HG03342 (cell line): ENCODE measurements around the gene JAK1.
A peak's percentile ranks its signal among the peaks of the same experiment; 100 is the strongest.
"Not testable (repeated sequence)": the region's sequence is repeated elsewhere in the genome, so short reads cannot be mapped to it uniquely, and the experiment has no call there.

ENCODE experiments used
- ATAC-seq: cut with Tn5 transposase; IDR thresholded peaks from one replicate; pipeline ENCODE4 v1.9.1; 2021; ENCODE audit warnings: mild to moderate bottlenecking, moderate library complexity; ENCODE audit not compliant: unreplicated experiment

Gene JAK1

DNA sequence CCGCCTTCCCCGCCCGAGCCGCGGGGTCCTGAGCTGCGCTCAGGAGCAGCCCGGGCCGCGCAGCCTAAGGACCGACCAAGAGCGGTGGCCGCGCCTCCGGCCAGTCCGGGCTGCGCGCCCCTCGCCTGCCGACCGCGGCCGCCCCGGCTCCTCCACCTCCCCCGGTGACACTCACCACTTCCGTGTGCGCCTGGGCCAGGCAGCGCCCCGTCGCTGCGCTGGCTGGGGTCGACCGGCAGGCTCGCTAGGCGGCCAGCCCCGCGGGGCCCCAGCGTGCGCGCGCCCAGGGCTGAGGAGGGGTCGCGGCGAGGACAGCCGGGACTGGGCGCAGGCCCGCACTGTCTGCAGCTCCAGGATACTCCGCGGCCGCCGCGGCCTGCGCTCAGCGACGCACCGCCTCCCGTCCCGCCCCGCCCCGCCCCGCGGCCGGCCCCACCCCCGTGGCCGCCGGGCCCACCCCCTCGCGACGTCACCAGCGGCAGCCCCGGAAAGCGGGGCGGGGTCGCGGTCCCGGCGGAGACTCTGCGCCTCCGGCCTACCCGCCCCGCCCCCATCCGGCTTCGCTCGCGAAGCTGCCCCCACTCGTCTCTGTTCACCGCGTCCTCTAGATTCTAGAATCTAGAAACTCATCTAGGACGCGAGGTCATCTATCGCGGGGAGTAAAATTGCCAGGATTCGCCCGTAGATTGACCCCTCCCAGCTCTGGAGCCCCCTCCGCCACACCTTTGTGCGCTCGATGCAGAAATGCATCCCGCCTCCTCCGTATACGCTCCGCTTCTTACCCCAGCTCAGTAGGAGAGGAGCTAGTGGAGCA, at the start of gene JAK1:
Gene JAK1, minus strand, starts transcription at position 392 of the 814 bp plus-strand sequence. CDS start 80,285 bp downstream, outside the sequence.
- ATAC-seq, result peak; percentile 76

DNA sequence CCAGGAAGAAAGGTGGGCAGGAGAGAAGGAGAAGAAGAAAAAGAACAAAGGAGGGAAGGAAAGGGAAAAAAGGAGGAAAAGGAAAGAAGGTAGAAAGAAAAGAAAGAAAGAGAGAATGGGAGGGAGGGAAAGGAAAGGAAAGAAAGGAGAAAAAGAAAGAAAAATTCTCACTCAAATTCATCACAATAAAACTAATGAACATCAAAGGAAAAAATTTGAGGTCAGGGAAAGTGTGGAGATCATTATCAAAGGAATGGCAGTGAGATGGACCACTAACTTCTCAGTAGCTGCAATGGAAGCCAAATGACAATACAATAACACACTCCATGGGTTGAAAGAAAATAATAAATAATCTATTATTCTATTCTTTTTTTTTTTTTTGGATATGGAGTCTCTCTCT, 48.0 kb upstream of the JAK1 start:
- no peak for ATAC-seq

DNA sequence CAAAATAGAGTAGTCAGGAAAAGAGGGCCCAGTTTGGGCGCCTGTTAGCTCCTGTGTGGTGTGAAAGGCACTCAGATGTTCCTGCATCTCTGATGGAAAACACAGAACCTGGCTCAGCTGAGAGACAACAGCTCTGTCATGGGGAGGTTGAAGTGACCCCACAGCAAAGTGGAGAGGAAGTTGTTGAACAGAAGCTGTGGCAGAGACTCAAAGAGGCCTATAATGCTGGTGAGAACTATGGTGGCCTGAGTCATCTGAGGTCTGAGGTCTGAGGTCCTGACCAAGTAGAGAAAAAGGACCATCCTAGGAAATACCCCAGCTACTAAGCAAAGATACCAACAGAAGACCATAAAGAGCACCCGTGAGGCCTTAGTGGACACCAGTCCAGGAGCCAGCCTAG, 45.6 kb upstream of the JAK1 start:
- no peak for ATAC-seq

DNA sequence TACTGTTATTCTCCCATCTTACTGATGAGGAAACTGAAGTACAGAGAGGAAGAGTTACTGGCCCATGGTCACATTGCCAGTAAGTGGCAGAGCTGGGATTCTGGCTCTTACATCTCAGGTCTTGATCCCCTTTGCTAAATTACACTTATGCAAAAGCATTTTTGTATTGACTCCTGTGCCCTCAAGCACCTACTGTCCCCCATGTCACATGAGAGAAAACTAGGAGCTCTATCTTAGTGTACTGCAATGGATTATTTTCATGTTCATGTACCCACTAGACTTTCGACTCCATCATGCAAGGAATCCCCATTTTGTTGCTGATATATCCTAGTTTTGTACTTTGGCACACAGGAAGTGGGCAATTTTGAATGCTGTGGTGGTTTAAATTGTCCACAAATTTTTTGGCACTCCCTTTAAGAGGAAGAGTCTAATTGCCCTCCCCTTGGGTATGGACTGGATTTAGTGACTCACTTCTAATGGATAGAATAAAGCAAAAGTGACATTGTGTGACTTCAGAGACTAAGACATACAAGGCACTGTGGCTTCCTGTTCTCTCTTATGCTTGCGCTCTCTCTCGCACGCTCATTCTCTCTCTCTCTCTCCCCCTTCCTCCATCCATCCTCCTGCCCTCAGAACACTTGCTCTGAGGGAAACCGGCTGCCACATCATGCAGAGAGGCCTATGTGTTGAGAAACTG, 43.5 kb upstream of the JAK1 start:
- no peak for ATAC-seq

DNA sequence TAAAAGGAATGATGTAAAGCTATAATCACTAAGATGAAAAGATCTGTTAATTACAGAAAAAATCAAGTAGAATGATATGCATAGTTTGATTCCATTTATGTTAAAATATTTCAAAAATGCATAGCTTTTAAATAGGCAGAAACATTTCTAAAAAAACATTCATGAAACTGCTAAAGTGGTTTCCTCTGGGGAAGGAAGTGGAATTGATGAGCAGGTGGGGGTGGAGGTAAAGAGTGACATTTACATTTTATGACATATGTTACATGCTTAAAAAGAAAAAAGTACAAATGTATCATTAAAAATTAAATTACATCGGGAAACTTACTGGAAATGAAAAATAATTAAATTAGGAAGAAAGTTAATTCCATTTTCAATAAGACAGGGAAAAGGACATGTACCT, 42.8 kb upstream of the JAK1 start:
- ATAC-seq, result no peak

DNA sequence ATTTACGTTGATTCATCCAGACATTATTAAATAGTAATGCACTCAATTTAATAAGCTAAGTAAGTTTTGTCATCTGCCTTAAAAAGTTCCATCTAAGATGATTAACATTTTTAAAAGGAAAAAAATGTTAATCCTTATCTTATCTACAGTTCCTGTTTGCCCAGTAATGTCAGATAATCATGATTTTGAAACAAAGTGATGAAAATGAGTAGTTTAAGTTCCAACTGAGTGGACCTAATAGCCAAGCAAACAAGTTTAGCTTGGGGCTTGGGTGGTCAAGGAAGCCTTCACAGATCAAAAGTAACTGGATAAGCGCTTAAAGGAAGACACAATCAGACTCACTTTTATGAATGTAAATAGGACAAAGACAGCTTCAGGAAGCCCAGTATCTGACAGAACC, 40.5 kb upstream of the JAK1 start:
- no peak for ATAC-seq

DNA sequence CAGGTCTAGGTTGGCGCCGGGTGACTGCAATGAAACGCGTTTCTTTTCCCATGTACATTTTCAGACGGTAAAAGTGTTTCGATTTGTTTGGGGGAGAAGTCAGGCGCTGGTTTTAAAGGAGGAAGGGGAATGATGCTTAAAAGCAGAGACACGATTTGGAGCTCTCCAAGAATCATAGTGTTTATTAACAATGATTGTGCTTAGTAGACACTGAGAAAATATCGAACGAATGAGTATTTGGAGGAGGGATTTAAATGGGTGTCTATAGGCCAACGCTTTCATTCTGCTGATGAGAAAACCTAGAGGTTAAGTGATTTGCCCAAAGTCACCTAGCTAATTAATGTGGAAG, 36.9 kb upstream of the JAK1 start:
- no peak for ATAC-seq

DNA sequence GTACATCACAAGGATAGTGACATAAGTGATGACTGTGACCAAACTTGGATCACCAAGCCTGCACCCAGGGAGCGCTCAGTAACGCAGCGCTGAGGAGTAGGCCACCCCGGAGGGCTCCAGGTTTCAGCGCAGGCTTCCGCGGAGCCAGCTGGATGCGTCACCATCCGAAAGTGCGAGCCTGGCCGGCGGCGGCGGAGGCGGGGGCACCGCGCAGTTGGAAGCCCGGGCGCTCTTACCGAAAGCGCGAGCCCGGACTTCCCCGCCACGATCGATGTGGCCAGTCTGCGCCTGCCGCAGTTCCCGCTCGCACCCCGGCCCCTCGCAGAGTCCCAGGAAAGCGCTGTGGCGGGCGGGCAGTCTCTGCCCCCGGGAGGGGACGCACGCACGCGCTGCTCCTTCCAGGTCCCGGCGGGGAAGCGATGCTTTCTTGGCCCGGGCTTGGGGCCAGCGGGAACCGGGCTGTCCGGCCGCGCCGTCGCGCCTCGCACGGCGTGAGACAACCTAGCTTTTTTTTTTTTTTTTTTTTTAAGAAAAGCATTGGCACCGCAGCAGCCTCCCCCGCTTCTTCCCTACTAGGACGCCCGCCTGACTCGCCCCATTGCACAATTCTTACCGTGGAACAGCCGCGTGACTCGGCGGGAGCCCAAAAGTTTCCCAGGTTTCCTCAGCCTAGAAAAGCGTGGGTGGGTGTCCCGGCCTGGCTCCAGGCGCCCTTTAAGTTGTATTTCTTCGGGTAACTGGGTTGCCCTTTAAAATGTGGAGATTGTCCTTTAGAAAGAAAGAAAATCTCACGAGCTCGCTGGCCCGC, 36.4 kb upstream of the JAK1 start:
- ATAC-seq, result peak; percentile 85

DNA sequence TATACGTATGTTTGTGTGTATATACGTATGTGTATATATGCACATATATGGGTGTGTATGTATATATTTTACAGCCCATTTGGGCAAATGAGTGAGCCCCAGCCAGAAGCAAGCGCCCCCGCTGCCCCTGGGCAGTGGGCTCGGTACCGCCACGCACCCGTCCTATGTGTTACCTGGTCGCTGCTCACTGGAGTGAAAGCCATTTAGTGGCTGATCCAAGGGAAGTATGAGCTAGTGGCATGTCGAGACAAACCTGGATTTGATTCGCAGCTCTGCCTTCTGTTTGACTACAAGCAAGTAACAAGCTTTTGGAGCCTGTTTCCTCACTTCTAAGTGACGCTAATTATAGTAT, 35.8 kb upstream of the JAK1 start:
- ATAC-seq, result no peak

DNA sequence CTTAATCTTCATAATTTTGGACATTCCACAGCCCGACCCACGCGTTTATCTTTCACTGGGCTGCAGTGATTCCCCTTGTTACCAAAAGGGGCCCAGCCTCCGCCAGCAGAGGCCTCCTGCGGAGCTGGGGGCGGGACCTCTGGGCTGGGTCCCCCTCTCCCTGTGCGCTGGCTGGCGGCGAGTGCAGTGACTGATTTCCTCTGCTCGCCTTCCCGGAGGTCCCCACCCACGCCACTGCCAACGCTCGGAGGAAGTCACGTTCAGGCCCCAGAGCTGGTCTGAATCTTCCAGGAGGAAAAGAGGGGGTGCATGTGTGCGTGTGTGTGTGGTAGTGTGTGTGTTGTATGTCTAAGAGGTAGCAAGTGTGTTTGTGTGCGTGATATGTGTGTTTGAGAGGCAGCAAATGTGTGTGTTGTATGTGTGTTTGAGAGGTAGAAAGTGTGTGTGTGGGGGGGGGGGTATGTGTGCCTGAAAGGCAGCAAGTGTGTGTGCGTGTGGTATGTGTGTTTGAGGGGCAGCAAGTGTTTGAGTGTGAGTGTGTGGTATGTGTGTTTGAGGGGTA, 35.0 kb upstream of the JAK1 start:
- no peak for ATAC-seq

DNA sequence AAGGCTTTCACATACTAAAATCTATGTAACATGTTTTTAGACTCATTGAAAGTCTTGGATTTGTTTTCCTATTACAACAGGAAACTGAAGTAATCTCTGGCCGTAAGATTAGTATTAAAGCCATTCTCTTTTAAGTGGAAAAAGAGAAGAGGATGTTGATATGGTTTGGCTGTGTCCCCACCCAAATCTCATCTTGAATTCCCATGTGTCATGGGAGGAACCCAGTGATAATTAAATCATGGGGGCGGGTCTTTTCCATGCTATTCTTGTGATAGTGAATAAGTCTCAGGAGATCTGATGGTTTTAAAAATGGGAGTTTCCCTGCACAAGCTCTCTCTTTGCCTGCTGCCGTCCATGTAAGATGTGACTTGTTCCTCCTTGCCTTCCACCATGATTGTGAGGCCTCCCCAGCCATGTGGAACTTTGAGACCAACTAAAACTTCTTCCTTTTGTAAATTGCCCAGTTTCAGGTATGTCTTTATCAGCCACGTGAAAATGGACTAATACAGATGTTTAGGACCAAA, 32.1 kb upstream of the JAK1 start:
- ATAC-seq, result not testable (repeated sequence)

DNA sequence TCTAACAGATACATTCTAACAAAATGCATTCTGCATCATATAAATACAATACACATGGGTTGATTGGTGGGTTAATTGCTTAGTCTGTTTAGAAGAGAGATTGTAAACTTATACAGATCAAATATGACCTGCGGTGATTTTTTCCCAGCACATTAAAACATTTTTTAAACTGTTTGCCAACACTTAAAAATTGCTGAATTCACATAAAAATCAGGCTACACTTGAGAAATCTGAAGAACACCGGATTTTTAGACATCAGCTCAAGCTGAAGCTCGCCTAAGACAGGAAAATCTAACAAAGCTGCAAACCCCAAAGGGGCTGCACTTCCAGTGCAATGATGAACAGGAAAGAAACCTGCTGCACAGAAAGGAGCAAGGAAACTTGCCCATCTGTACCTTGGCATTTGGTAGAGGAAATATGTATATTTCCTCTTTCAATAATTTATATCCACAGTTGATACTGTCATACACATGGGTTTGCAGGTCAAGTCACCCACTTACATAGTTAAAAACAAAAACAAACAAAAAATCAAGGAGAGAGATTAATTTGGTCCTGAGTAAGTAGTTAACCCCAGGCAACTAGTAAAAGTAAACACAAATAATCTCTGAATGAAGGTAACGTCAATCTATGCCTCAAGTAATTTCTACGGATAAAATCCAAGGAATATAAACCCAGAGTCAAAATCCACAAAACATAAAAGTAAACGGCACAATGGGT, 30.4 kb upstream of the JAK1 start:
- no peak for ATAC-seq

DNA sequence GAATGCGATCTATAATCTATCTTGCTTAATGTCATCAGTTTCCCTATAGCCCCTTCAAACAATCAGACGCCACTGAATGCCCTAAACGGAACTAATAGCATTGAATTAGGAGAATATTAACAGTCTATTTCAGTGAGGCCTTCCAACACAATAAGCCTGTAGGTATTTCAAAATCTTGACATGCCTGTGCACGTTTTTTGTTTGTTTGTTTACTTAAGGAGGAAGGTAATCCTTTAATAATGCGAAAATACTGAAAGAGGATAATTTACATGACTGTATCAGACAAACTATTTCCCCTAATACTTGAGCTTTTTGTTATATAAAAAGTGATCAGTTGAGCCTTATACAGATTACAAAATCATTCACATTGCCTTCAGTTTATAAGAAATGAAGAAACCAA, 29.0 kb upstream of the JAK1 start:
- no peak for ATAC-seq

DNA sequence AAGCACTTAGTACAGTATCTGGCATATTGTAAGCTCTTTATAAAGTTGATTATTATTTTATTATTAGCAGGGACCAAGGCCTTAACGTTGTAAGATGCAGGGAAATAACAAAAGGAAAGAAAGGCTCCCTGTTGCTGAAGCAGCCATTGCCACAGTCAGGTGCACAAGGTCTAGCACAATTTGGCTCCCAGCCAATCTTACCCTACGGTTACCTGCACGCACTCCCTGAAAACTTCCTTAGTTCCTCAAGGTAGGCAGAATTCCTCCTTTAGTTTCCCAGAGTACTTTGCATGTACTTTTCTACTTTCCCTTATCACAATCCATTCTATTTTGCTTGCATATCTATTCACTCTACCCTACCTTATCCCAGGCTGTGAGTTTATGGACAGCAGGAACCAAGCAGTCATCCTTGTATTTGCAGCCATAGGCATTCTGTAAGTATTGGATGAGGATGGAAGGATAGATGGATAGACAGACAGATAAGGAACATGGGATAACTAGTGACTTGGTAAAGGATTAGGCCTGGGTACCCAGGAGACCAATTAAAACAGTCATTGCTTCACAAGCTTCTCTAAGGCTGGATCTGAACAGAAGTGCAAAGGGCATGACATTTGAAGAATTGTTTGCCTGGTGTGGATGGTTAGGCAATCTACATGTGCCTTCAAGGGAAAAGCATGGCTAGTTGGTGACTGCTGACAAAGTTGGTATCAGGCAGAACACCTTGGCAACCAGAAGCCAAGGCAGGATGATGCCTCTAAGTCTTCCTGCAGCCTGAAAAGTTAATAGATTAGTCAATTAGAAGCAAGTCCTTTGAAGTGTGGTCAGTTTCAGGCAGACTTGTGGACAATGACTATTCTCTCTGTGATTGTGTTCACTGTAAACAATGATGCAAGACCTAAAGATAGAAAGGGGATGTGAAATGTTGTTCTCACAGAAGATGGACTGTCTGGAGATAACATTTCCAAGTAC, 20.8 kb upstream of the JAK1 start:
- ATAC-seq, result peak; percentile 97

DNA sequence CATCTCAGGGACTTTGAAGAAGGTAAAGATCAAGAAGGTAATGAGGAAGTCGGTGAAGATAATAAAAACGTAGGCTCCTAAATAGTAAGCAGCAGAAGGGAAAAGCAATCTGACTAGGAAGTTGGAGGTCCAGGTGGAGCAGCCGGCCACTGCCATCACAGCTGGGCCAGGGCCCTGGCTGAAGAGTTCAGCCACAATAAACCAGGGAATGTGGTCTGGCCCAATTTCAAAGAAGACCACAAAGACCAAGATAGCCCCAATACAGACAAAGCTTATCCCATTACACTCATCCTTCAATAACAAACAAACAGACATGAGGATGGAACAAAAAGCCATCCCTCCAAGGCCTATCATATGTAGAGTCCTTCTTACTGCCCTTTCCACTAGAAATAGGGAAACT, 18.4 kb upstream of the JAK1 start:
- ATAC-seq, result no peak

DNA sequence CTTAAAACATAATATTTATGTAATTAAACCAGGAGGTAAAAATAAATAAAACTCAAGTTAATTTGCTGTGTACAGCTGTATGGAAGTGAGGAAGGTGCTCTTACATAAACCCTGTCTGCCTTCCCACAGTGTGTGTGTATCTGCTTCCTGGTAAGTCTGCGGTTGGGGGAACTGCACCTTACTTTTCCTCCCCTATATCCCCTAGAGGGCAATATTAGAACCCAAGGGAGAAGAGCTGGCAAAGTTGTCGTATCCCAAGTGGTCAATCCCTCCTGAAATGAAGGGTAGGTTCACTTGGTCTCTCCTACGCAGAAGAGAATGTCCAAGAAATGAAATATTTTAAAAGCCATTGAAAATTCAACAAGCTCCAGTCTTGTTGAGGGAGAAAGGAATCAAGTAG, 17.8 kb upstream of the JAK1 start:
- ATAC-seq, result no peak

DNA sequence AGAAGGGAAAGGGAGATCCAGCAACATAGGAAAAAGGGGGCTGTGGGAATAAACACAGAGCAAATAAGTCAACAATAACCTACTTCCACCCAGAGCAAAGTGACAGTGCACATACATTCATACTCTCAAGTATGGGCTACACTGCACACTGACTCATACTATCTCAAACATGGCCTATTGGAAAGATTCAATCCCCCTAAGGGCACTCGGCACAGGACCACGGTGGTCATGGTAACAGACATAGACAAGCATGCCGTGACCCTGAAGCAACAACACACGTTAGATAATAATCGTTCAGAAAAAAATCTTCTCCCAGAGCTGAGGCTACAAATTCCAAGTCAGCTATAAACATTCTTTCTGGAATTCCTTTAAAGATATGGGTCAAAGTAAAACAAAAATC, 16.8 kb upstream of the JAK1 start:
- ATAC-seq, result no peak

DNA sequence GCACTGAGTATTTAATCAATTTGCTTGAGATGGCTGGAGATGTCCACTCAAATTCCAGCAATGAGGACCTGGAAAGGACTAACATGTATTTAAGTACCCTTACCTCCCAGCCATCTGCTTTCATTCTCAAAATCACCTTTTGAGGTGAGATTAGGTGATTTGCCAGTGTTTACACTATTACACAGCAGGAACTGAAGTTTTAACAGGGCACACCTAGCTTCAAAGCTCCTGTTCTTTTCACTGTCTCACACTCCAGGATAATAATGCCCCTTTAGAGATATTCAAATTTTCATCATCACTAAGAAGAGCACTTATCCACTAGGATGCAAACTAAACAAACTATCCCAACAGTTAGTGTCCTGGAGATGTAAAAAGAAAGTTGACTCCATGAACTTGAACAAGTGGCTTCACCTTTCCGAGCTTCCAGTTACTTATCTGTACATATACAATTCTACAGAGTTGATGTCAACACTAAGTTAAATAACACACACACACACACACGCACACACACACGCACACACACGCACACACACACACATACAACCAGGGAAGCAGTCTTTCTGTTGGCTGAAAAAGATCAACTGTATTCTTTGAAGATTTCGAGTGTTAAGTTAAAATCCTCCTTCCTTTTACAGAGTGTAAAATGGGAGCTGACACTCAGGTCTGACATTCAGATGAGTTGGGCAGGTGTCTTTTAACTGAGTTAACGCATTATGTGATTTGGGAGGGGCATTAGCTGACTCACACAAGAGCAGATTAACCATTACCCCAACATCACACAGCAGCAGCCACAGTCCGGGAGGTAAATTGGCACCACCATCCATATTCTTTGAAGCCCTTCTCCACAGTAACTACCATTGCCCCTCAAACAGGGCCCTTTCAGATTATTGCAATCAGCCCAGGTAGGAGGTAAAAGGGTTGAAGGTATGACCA, 15.5 kb upstream of the JAK1 start:
- no peak for ATAC-seq
